HepG2 (cell line): ENCODE measurements around the gene VPS52. TPM values are rescaled to one million over a fixed set of nuclear protein-coding genes. Genes with fewer than 3 reads are reported as not detected.
A peak's percentile ranks its signal among the peaks of the same experiment; 100 is the strongest.

Experiments
- ETS1 ChIP-seq: sonication (generic); formaldehyde crosslinking; IDR thresholded peaks from 2 replicates; pipeline ENCODE4 v1.4.0; 2020; ENCODE audit warnings: missing genetic modification reagents
- FIP1L1 ChIP-seq: fragments of 200-400 bp; formaldehyde crosslinking; IDR thresholded peaks from 2 replicates; pipeline ENCODE4 v1.6.1; 2018; ENCODE audit warnings: low read depth, mild to moderate bottlenecking, low read length, moderate library complexity, borderline replicate concordance; ENCODE audit not compliant: insufficient read depth
- HMGXB3 ChIP-seq: sonication (generic); formaldehyde crosslinking; IDR thresholded peaks from 2 replicates; pipeline ENCODE4 v1.4.0; 2020; ENCODE audit warnings: missing genetic modification reagents, borderline replicate concordance
- NFIB ChIP-seq: sonication (generic); formaldehyde crosslinking; IDR thresholded peaks from 2 replicates; pipeline ENCODE4 v1.9.0; 2021; ENCODE audit warnings: missing genetic modification reagents, mild to moderate bottlenecking, borderline replicate concordance
- RERE ChIP-seq: IDR thresholded peaks from 2 replicates; pipeline ENCODE4 v1.6.1; 2016; ENCODE audit warnings: low read depth, missing genetic modification reagents, missing compliant biosample characterization
- SMAD1 ChIP-seq: sonication (generic); formaldehyde crosslinking; IDR thresholded peaks from 2 replicates; pipeline ENCODE4 v1.4.0; 2020; ENCODE audit warnings: missing genetic modification reagents, low read depth, mild to moderate bottlenecking, borderline replicate concordance
- STAT6 ChIP-seq: sonication (generic); formaldehyde crosslinking; IDR thresholded peaks from 2 replicates; pipeline ENCODE4 v1.4.0; 2020; ENCODE audit warnings: missing genetic modification reagents, mild to moderate bottlenecking, borderline replicate concordance
- TRIM24 ChIP-seq: sonication (generic); formaldehyde crosslinking; IDR thresholded peaks from 2 replicates; pipeline ENCODE4 v1.8.0; 2022; ENCODE audit warnings: mild to moderate bottlenecking, missing genetic modification reagents
- ZNF136 ChIP-seq: sonication (generic); formaldehyde crosslinking; IDR thresholded peaks from 2 replicates; pipeline ENCODE4 v1.8.1; 2022; ENCODE audit warnings: low read depth, mild to moderate bottlenecking, moderate library complexity, missing genetic modification reagents
- ZNF180 ChIP-seq: sonication (generic); formaldehyde crosslinking; IDR thresholded peaks from 2 replicates; pipeline ENCODE4 v1.4.0; 2020; ENCODE audit warnings: low read depth, missing genetic modification reagents, borderline replicate concordance
- ZNF292 ChIP-seq: sonication (generic); formaldehyde crosslinking; IDR thresholded peaks from 2 replicates; pipeline ENCODE4 v1.8.1; 2022; ENCODE audit warnings: mild to moderate bottlenecking, low read depth, missing genetic modification reagents, borderline replicate concordance
- ZNF569 ChIP-seq: sonication (generic); formaldehyde crosslinking; IDR thresholded peaks from 2 replicates; pipeline ENCODE4 v1.5.0; 2020; ENCODE audit warnings: mild to moderate bottlenecking, missing genetic modification reagents, moderate library complexity, borderline replicate concordance
- ZNF672 ChIP-seq: sonication (generic); formaldehyde crosslinking; IDR thresholded peaks from 2 replicates; pipeline ENCODE4 v1.8.1; 2022; ENCODE audit warnings: missing genetic modification reagents
- polyA plus RNA-seq, 8 experiments: library from polyadenylated mRNA; depleted of rRNA in 3 of 8; stranded (reverse) in 7 of 8; unstranded in 1 of 8; fragments of >200 nt; fragmentation: Illumina TruSeq in 4 of 8; extraction: Trizol in 4 of 8; gene quantifications; 2 replicates each; pipeline versions ENCODE4 v1.2.1 to v1.2.3, GENCODE V29; 2011 to 2016; ENCODE audit warnings: low read depth in 4 of 8, missing spikeins in 1 of 8, mixed read lengths in 1 of 8; ENCODE audit not compliant: insufficient read depth in 1 of 8
- total RNA-seq, 5 experiments: library from RNA; depleted of rRNA; stranded (reverse); fragments of >200 nt; fragmentation: Illumina TruSeq; extraction: Trizol; gene quantifications; 2 replicates each; pipeline ENCODE4 v1.2.3, GENCODE V29; 2016; ENCODE audit warnings: low read depth in 1 of 5

Gene VPS52
- total and polyA plus RNA-seq, 2 of the 13 experiments (the other 11 are each of a cell fraction or from before 2014, with no cell fraction given): 48.9 to 85.5 TPM

GRCh38 chr6:33271468-33272274 is at the start of gene VPS52, which contains the start of gene RPS18 (continued):
- TF ChIP-seq RERE (CRISPR knock-in tag) (0 out of 2 replicates have a peak, but pooled peaks have one; percentile 33), ZNF292 (CRISPR knock-in tag) (0 out of 2 replicates have a peak, but pooled peaks have one; percentile 13), FIP1L1 (no peak), ZNF672 (CRISPR knock-in tag) (no peak), SMAD1 (CRISPR knock-in tag) (no peak; the same call in 1 of the 2 replicates), TRIM24 (no peak), NFIB (CRISPR knock-in tag) (no peak), ZNF569 (CRISPR knock-in tag) (no peak; the same call in 1 of the 2 replicates), ETS1 (CRISPR knock-in tag) (peak; percentile 95), ZNF136 (CRISPR knock-in tag) (peak; percentile 63; the same call in 1 of the 2 replicates), HMGXB3 (CRISPR knock-in tag) (0 out of 2 replicates have a peak, but pooled peaks have one; percentile 22), ZNF180 (CRISPR knock-in tag) (peak; percentile 27; the same call in 1 of the 2 replicates), STAT6 (CRISPR knock-in tag) (peak; percentile 84)
